ENCODE measurements around the gene ZNRF2. TPM values are rescaled to one million over a fixed set of nuclear protein-coding genes. Genes with fewer than 3 reads are reported as not detected.
"Not testable (repeated sequence)": the region's sequence is repeated elsewhere in the genome, so short reads cannot be mapped to it uniquely, and the experiment has no call there.

The ZNRF2 gene
- total RNA-seq, 6 donors from 2014 or later: 20.2 to 44.1 (median 27.1) TPM

DNA sequence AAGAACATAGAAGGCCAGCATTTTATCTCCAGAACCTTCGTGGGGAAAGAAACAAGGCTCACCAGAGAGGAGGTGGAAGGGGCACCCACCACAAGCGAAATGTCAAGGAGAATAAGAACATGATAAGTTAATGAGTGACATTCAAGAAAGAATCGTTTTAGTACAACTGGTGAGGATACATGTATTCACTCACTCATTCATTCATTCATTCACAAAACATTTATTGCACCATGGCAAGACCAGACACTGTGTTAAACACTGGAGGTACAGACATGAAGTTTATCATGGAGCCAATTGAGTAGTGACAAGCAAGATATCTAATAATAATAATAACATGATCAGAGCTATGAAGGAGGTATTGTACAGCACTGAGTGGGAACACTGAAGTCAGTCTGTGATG, 1.7 kb upstream of the ZNRF2 start:
- H3K27ac ChIP-seq: no peak overlapping the region
- no peaks in the 10 kb centered on the region for H3K27me3 ChIP-seq
- peaks cover 3 to 32% (median 21%) of the 10 kb centered on the region in 4 donors for H3K4me1 ChIP-seq
- 77% methylated on average over 3 of the region's 3 CpGs for WGBS, 2 donors
- DNase-seq: no peak
- H3K9me3 ChIP-seq: peaks cover 0 to 3% (median 0%) of the 10 kb centered on the region in 4 donors
- no peak for ATAC-seq (ENCODE audit: low FRiP score in 2 of 2)
- H3K4me3 ChIP-seq: no peak overlapping the region
- H3K36me3 ChIP-seq: no peaks in the 10 kb centered on the region
- TF ChIP-seq, protein P1, sequence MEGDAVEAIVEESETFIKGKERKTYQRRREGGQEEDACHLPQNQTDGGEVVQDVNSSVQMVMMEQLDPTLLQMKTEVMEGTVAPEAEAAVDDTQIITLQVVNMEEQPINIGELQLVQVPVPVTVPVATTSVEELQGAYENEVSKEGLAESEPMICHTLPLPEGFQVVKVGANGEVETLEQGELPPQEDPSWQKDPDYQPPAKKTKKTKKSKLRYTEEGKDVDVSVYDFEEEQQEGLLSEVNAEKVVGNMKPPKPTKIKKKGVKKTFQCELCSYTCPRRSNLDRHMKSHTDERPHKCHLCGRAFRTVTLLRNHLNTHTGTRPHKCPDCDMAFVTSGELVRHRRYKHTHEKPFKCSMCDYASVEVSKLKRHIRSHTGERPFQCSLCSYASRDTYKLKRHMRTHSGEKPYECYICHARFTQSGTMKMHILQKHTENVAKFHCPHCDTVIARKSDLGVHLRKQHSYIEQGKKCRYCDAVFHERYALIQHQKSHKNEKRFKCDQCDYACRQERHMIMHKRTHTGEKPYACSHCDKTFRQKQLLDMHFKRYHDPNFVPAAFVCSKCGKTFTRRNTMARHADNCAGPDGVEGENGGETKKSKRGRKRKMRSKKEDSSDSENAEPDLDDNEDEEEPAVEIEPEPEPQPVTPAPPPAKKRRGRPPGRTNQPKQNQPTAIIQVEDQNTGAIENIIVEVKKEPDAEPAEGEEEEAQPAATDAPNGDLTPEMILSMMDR (IDR thresholded peaks at IDR 0.05): no peak
- TF ChIP-seq EP300 (IDR thresholded peaks at IDR 0.05) (no peak), POLR2A (IDR thresholded peaks at IDR 0.05) (no peak), POLR2AphosphoS5 (IDR thresholded peaks at IDR 0.05) (no peak)

DNA sequence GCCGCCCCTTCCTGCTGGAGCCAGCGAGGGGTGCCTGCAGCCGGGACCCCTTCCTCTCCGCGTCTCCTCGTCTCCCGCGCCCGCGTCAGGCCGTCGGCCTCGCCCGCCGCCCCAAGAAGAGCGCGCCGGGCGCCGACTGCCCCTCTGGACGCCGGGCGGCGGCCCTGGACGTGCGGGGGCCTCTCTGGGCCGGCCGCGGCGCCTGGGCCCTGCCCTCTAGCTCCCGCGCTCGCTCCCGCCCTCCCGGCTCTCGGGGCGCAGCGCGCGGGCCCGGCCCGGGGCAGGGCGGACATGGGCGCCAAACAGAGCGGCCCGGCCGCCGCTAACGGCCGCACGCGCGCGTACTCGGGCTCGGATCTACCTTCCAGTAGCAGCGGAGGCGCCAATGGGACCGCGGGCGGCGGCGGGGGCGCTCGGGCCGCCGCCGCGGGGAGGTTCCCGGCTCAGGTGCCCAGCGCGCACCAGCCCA, 704 bp downstream of the ZNRF2 start:
- TF ChIP-seq, protein P1 (IDR thresholded peaks at IDR 0.05): peak in 1 of 6 experiments; percentile 3
- TF ChIP-seq POLR2A (IDR thresholded peaks at IDR 0.05): no peak
- H3K4me3 ChIP-seq: peak overlapping the region; percentile 14 to 95 (median 81)
- WGBS, 2 donors: 0% methylated on average over 18 of the region's 72 CpGs; no CpG with 5 or more reads in 1 of the 2 donors
- no peaks in the 10 kb centered on the region for H3K36me3 ChIP-seq
- H3K27me3 ChIP-seq: no peaks in the 10 kb centered on the region
- peaks cover 5 to 35% (median 22%) of the 10 kb centered on the region in 4 donors for H3K4me1 ChIP-seq
- peaks cover 0 to 3% (median 0%) of the 10 kb centered on the region in 4 donors for H3K9me3 ChIP-seq
- H3K27ac ChIP-seq: peak overlapping the region; percentile 91 to 100 (median 98)
- ATAC-seq (ENCODE audit: low FRiP score in 2 of 2) (peak; percentile 1 to 47), DNase-seq (peak; percentile 28 to 93)

DNA sequence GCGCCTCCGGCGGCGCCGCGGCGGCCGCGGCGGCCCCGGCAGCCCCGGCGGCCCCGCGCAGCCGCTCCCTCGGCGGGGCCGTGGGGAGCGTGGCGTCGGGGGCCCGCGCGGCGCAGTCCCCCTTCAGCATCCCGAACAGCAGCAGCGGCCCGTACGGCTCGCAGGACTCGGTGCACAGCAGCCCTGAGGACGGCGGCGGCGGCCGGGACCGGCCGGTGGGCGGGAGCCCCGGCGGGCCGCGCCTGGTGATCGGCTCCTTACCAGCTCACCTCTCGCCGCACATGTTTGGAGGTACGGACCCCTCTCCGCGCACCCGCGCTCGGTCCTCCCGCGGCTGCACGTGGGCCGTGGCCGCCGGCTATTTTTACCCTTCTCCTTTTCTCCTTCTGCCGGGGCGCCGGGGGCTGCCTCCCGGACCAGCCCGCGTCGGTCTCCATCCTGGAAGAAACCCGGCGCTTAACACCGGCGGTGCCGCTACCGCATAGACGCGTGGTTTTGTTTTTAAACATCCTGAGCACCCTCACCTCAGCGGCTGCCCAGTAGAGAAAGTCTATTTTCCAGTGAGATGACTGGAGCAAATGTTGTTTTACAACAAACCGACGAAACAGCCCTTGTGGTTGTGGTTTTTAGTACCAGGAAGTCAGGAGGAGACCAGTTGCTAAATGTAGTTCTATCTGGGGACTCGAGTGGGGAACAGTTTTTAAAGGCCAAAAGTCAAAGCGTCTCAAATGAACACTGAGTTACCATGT, 1.3 kb downstream of the ZNRF2 start:
- Histone ChIP-seq H3K4me1 (peaks cover 12 to 38% (median 26%) of the 10 kb centered on the region in 4 donors), H3K4me3 (peak overlapping the region; percentile 67 to 95 (median 90)), H3K9me3 (peaks cover 0 to 3% (median 0%) of the 10 kb centered on the region in 4 donors), H3K36me3 (no peaks in the 10 kb centered on the region), H3K27ac (peak overlapping the region; percentile 91 to 100 (median 98)), H3K27me3 (no peaks in the 10 kb centered on the region)
- TF ChIP-seq POLR2A (IDR thresholded peaks at IDR 0.05) (peak in 3 of 4 donors; percentile 15 to 68 (median 52)), EP300 (IDR thresholded peaks at IDR 0.05) (no peak), POLR2AphosphoS5 (IDR thresholded peaks at IDR 0.05) (peak; percentile 54 to 58)
- TF ChIP-seq, protein P1 (IDR thresholded peaks at IDR 0.05): no peak
- WGBS, 2 donors: 0% methylated on average over 23 to 30 of the region's 79 CpGs
- peak in 1 of 2 donors; percentile 0 for ATAC-seq (ENCODE audit: low FRiP score in 2 of 2)
- DNase-seq: peak; percentile 49 to 89

GRCh38 chr7:30286749-30287148, 2.4 kb downstream of the ZNRF2 start:
- no peak for TF ChIP-seq POLR2AphosphoS5 (IDR thresholded peaks at IDR 0.05)
- TF ChIP-seq, protein P1 (IDR thresholded peaks at IDR 0.05): no peak
- TF ChIP-seq EP300 (IDR thresholded peaks at IDR 0.05): no peak
- no peak for TF ChIP-seq POLR2A (IDR thresholded peaks at IDR 0.05)
- Histone ChIP-seq H3K27ac (peak overlapping the region in 3 of 4 donors; percentile 91 to 100 (median 100)), H3K27me3 (no peaks in the 10 kb centered on the region), H3K4me3 (peak overlapping the region in 3 of 4 donors; percentile 67 to 95 (median 95)), H3K9me3 (peaks cover 0 to 3% (median 0%) of the 10 kb centered on the region in 4 donors), H3K36me3 (no peaks in the 10 kb centered on the region), H3K4me1 (peaks cover 15 to 38% (median 26%) of the 10 kb centered on the region in 4 donors)
- WGBS, 2 donors: 70 to 76% methylated on average over 11 of the region's 11 CpGs
- ATAC-seq (ENCODE audit: low FRiP score in 2 of 2) (no peak), DNase-seq (no peak)

GRCh38 chr7:30287625-30288024, 3.2 kb downstream of the ZNRF2 start:
- H3K4me1 ChIP-seq: peaks cover 15 to 38% (median 26%) of the 10 kb centered on the region in 4 donors
- not testable (repeated sequence) for H3K27me3 ChIP-seq; H3K36me3 ChIP-seq; H3K27ac ChIP-seq; DNase-seq; H3K9me3 ChIP-seq; ATAC-seq (ENCODE audit: low FRiP score in 2 of 2)
- H3K4me3 ChIP-seq: peak overlapping the region in 1 of 4 donors; percentile 95
- WGBS, 2 donors: 52 to 54% methylated on average over 3 of the region's 3 CpGs

- H3K4me3 ChIP-seq; DNase-seq; H3K27me3 ChIP-seq; H3K27ac ChIP-seq; H3K36me3 ChIP-seq; ATAC-seq (ENCODE audit: low FRiP score in 2 of 2); H3K9me3 ChIP-seq: not testable (repeated sequence)
- peaks cover 11 to 33% (median 24%) of the 10 kb centered on the region in 4 donors for H3K4me1 ChIP-seq
- 86 to 88% methylated on average over 2 of the region's 2 CpGs for WGBS, 2 donors
These were observed 5.2 kb downstream of the ZNRF2 start for GRCh38 chr7:30289634-30290033.

DNA sequence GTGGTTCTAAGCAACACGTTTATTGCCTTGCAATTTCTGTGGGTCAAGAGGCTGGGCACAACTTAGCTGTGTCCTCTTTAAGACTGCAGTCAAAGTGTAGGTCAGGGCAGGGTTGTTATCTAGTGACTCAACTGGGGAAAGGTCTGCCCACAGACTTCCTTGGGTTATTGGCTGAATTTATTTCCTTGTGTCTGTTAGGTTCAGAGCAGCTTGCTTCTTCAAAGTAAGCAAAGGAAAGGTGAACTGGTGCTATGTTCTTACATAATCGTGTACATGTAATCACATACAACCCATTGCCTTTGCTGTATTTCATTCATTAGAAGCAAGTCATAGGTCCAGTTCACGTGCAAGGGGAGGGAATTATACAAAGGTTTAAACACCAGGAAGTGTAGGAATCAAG, 5.9 kb downstream of the ZNRF2 start:
- not testable (repeated sequence) for ATAC-seq (ENCODE audit: low FRiP score in 2 of 2); H3K4me3 ChIP-seq; DNase-seq; H3K36me3 ChIP-seq; H3K27ac ChIP-seq; H3K9me3 ChIP-seq; H3K27me3 ChIP-seq
- H3K4me1 ChIP-seq: peaks cover 11 to 33% (median 24%) of the 10 kb centered on the region in 4 donors
- 55 to 63% methylated on average over 3 of the region's 3 CpGs for WGBS, 2 donors
